ENCODE results near the gene SLC7A6.

DNA sequence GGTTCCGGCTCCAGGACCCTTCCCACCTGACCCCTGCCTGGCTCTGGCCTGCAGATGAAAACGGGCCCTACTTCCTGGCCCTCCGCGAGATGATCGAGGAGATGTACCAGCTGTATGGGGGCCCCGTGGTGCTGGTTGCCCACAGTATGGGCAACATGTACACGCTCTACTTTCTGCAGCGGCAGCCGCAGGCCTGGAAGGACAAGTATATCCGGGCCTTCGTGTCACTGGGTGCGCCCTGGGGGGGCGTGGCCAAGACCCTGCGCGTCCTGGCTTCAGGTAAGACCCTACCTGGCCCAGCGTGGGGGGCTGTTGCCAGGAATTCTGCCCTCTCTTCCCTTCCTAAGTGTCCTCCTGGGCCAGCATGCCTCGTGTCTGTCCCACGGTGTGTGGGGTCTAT lies 8.6 kb upstream of the SLC7A6 start:
- TF ChIP-seq, protein P1, sequence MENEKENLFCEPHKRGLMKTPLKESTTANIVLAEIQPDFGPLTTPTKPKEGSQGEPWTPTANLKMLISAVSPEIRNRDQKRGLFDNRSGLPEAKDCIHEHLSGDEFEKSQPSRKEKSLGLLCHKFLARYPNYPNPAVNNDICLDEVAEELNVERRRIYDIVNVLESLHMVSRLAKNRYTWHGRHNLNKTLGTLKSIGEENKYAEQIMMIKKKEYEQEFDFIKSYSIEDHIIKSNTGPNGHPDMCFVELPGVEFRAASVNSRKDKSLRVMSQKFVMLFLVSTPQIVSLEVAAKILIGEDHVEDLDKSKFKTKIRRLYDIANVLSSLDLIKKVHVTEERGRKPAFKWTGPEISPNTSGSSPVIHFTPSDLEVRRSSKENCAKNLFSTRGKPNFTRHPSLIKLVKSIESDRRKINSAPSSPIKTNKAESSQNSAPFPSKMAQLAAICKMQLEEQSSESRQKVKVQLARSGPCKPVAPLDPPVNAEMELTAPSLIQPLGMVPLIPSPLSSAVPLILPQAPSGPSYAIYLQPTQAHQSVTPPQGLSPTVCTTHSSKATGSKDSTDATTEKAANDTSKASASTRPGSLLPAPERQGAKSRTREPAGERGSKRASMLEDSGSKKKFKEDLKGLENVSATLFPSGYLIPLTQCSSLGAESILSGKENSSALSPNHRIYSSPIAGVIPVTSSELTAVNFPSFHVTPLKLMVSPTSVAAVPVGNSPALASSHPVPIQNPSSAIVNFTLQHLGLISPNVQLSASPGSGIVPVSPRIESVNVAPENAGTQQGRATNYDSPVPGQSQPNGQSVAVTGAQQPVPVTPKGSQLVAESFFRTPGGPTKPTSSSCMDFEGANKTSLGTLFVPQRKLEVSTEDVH (IDR thresholded peaks at IDR 0.05; ENCODE audit: low read depth, partially characterized antibody) = no peak
- no peak for TF ChIP-seq NR2C2 (IDR thresholded peaks at IDR 0.05; ENCODE audit: borderline replicate concordance, control insufficient read depth, insufficient read length, low read depth)
- no peak for TF ChIP-seq ESRRA (IDR thresholded peaks at IDR 0.05; ENCODE audit: low read length)
- TF ChIP-seq, protein P2, sequence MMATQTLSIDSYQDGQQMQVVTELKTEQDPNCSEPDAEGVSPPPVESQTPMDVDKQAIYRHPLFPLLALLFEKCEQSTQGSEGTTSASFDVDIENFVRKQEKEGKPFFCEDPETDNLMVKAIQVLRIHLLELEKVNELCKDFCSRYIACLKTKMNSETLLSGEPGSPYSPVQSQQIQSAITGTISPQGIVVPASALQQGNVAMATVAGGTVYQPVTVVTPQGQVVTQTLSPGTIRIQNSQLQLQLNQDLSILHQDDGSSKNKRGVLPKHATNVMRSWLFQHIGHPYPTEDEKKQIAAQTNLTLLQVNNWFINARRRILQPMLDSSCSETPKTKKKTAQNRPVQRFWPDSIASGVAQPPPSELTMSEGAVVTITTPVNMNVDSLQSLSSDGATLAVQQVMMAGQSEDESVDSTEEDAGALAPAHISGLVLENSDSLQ (IDR thresholded peaks at IDR 0.05) = no peak
- TF ChIP-seq ATF7 (IDR thresholded peaks at IDR 0.05; ENCODE audit: low read depth) = no peak

All from GM12878 (cell line).